GM12892 (cell line): ENCODE measurements around the gene COA4.
"Not testable (repeated sequence)": the region's sequence is repeated elsewhere in the genome, so short reads cannot be mapped to it uniquely, and the experiment has no call there.

Experiments
- DNase-seq: peaks from one replicate; pipeline ENCODE4 v3.0.0; 2011; ENCODE audit not compliant: insufficient read length
- FAIRE-seq: peaks from 2 replicates; lab custom pipeline; 2011; peaks lifted over from hg19 to GRCh38; lab: Jason Lieb, UNC
- POLR2A ChIP-seq: IDR thresholded peaks from 2 replicates; pipeline ENCODE4 v1.6.1; 2011; ENCODE audit warnings: low read depth, low read length, control low read depth
- POLR2AphosphoS5 ChIP-seq: IDR thresholded peaks from 2 replicates; pipeline ENCODE4 v1.6.1; 2011; ENCODE audit warnings: low read depth, low read length, control low read depth
- TAF1 ChIP-seq: IDR thresholded peaks from 2 replicates; pipeline ENCODE4 v1.6.1; 2011; ENCODE audit warnings: low read depth, mild to moderate bottlenecking, control low read depth, low read length, borderline replicate concordance

The COA4 gene

DNA sequence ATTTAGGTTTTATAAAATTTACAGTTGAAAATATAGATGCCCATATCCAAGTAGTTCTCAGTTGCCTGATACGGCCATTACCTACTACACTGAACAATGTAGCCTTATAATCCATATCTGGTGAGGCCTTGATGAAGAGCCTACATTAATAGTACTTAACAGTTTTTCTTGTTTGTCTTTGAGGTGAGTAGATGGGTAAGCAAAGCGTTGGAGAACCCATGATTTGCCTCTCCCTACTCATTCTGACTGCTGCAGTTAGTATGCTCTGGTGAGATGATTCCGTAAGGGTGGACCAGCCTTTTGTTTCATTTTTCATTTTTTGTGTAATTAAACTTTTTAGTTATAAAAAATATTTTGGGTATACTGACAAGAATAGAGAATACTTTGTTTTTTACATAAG is 11.6 kb upstream of the COA4 start:
- TF ChIP-seq POLR2AphosphoS5 (no peak), POLR2A (no peak), TAF1 (no peak)

GRCh38 chr11:73883856-73884255 is 7.2 kb upstream of the COA4 start:
- FAIRE-seq (no peak), DNase-seq (no peak)
- no peak for TF ChIP-seq POLR2AphosphoS5
- TF ChIP-seq TAF1: no peak
- TF ChIP-seq POLR2A: no peak

More for the DNA sequence above, 11.6 kb upstream of the COA4 start:
- DNase-seq (no peak), FAIRE-seq (no peak)

DNA sequence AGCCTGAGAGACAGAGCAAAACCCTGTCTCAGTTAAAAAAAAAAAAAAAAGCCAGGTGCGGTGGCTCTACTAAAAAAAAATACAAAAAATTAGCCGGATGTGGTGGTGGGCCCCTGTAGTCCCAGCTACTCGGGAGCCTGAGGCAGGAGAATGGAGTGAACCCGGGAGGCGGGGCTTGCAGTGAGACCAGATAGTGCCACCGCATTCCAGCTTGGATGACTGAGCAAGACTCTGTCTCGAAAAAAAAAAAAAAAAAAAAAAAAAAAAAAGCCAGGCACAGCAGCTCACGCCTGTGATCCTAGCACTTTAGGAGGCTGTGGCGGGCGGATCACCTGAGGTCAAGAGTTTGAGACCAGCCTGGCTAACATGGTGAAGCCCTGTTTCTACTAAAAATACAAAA is 3.8 kb upstream of the COA4 start:
- not testable (repeated sequence) for DNase-seq, FAIRE-seq

DNA sequence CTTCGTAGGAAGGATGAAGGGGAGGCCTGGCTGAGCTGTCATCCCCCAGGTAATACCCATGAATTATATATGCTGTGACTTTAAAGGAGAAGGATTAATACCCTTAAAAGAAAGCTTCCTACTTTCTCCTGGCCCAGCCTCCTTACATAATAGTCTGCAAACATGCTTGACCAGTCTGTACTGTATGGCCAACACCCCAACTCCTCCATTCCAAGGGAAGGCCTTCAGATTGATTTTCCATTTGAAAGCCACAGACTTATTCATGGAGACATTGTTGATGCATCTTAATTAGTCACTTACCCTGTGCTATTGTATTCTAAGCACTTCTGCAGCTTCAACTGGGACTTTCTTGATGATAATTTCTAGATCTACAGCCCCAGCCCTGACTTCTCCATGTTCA is 2.1 kb upstream of the COA4 start:
- no peak for FAIRE-seq

GRCh38 chr11:73875840-73876239 is 806 bp downstream of the COA4 start:
- DNase-seq (no peak), FAIRE-seq (no peak)
- TF ChIP-seq POLR2A (no peak), TAF1 (no peak)

More for the DNA sequence above, 2.1 kb upstream of the COA4 start:
- no peak for TF ChIP-seq POLR2A
- no peak for TF ChIP-seq TAF1
- no peak for TF ChIP-seq POLR2AphosphoS5
- no peak for DNase-seq

DNA sequence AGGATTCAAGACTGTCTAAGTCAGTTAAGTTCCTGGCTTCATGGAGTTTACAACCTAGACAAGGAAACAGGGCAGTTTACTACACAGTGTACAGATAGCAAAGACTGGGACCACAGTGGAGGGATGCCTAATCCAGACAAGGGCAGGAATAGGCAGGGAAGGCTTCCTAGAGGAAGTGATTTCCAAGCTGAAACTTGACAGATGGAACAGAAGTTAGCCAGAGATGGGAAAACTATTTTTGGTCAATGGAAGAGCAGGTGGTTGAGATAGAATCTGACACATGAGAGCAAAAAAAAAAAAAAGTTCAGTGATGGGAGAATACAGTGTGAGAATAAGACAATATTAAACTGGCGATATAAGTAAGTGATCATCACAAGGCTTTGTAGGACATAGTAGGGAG is 1.3 kb downstream of the COA4 start:
- DNase-seq: no peak
- no peak for FAIRE-seq
- TF ChIP-seq POLR2AphosphoS5 (no peak), TAF1 (no peak), POLR2A (no peak)

GRCh38 chr11:73872749-73873357 is 3.8 kb downstream of the COA4 start:
- TF ChIP-seq TAF1 (no peak), POLR2A (no peak), POLR2AphosphoS5 (no peak)
- DNase-seq (no peak), FAIRE-seq (no peak)

- FAIRE-seq (no peak), DNase-seq (no peak)
- TF ChIP-seq TAF1 (no peak), POLR2A (no peak), POLR2AphosphoS5 (no peak)
Measured at GRCh38 chr11:73870261-73870660, 6.4 kb downstream of the COA4 start.

GRCh38 chr11:73869332-73869949 is 7.2 kb downstream of the COA4 start:
- TF ChIP-seq TAF1 (no peak), POLR2A (no peak), POLR2AphosphoS5 (no peak)
- DNase-seq (no peak), FAIRE-seq (no peak)

DNA sequence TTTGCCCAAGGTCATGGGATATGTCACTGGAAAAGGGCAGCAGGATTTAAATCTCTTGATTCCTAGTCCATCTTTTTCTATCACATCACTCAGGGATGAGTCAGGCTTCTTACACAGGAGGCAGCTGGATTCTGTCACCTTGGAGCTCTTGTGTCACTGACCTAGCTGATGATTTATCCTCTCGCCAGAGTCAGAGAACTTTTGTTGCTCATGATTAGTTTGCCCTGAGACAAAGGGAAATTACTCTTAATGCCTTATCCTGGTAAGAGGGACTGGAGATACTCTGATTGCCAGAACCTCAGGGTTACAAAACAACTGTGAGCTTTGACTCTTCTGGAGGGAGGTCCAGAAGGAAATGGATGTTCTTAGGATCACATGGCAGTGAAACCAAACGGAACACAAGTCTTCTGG is 10.1 kb downstream of the COA4 start:
- DNase-seq (no peak), FAIRE-seq (no peak)

DNA sequence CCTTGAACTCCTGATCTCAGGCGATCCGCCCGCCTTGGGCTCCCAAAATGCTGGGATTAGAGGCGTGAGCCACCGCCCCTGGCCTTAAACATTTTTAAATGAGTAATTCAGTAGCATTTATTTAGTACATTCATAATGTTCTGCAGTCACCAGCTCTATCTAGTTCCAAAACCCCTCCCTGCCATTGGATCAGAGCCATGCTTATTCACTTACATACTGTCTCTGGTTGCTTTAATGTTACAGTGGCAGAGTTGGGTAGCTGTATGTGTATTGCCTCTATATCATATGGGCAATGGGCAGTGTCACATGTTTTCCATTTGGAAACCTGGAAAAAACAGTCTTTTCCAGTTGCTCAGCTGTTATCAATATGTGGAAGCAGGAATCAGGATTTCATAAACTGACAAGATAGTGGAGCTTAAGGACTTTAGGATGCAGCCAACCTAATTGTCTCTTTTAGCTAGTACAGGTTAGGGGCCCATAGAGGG is 10.5 kb downstream of the COA4 start:
- FAIRE-seq (no peak), DNase-seq (no peak)

More for the DNA sequence above, 10.1 kb downstream of the COA4 start:
- TF ChIP-seq POLR2AphosphoS5: no peak
- no peak for TF ChIP-seq TAF1
- TF ChIP-seq POLR2A: no peak

GRCh38 chr11:73862986-73863385 is 13.7 kb downstream of the COA4 start:
- TF ChIP-seq POLR2A (no peak), POLR2AphosphoS5 (no peak), TAF1 (no peak)
- no peak for DNase-seq
- no peak for FAIRE-seq

More for the DNA sequence above, 10.5 kb downstream of the COA4 start:
- TF ChIP-seq POLR2A (no peak), TAF1 (no peak), POLR2AphosphoS5 (no peak; the same call in 1 of the 2 replicates)

DNA sequence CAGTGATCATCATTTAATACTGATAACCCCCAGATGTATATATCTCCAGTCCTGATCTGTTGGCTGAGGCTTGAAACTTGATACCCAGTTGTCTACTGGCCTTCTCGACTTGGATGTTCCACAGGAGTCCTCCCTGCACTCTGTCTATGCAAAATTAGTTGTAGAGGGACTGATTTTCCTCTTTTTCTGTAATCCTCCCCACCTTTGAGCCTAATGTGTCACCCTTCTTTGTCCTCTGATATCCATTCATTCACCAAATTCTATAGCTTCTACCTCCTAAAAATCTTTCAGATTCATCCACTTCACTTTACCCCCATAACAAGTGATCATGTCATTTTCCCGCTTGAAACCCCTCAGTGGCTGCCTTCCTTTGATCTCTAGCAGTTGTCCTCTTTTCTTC is 16.4 kb downstream of the COA4 start:
- TF ChIP-seq TAF1 (no peak), POLR2A (no peak), POLR2AphosphoS5 (no peak)
- DNase-seq (no peak), FAIRE-seq (no peak)
